HepG2 (cell line): ENCODE results near the gene TPM1.

Experiments
- EHMT2 ChIP-seq: fragments of 200-600 bp; sonication (generic); IDR thresholded peaks from 2 replicates; pipeline ENCODE4 v1.7.0; 2017; ENCODE audit warnings: antibody characterized with exemption, low read depth, low read length, borderline replicate concordance
- EZH2 ChIP-seq: conservative IDR thresholded peaks from 2 replicates; pipeline ENCODE4 v1.6.1; 2012; ENCODE audit warnings: mild to moderate bottlenecking, low read depth, low read length, moderate library complexity
- GLI4 ChIP-seq: sonication (generic); formaldehyde crosslinking; IDR thresholded peaks from 2 replicates; pipeline ENCODE4 v1.5.1; 2020; ENCODE audit warnings: missing genetic modification reagents, mild to moderate bottlenecking, moderate library complexity, borderline replicate concordance
- GTF2F1 ChIP-seq: fragments of 150-350 bp; IDR thresholded peaks from 2 replicates; pipeline ENCODE4 v1.6.1; 2014; ENCODE audit warnings: low read length
- MAFK ChIP-seq, 2 experiments: IDR thresholded peaks in 1 of 2; conservative IDR thresholded peaks in 1 of 2; 2 replicates each; pipeline ENCODE4 v1.6.1; 2011; ENCODE audit warnings: improper control_type of control experiment in 2 of 2, low read length in 2 of 2
- NFE2L1 ChIP-seq: sonication (generic); formaldehyde crosslinking; IDR thresholded peaks from 2 replicates; pipeline ENCODE4 v1.4.0; 2020; ENCODE audit warnings: missing genetic modification reagents, mild to moderate bottlenecking, borderline replicate concordance
- POLR2AphosphoS2 ChIP-seq: IDR thresholded peaks from 2 replicates; pipeline ENCODE4 v1.6.1; 2011; ENCODE audit warnings: low read depth, low read length, improper control_type of control experiment
- TARDBP ChIP-seq: sonication (generic); formaldehyde crosslinking; IDR thresholded peaks from 2 replicates; pipeline ENCODE4 v1.8.0; 2022; ENCODE audit warnings: mild to moderate bottlenecking, missing genetic modification reagents
- ZFP41 ChIP-seq: sonication (generic); formaldehyde crosslinking; IDR thresholded peaks from 2 replicates; pipeline ENCODE4 v1.4.0; 2020; ENCODE audit warnings: mild to moderate bottlenecking, missing genetic modification reagents, borderline replicate concordance
- ZFX ChIP-seq: sonication (generic); formaldehyde crosslinking; IDR thresholded peaks from 2 replicates; pipeline ENCODE4 v1.4.0; 2020; ENCODE audit warnings: mild to moderate bottlenecking, low read depth, missing genetic modification reagents, moderate library complexity
- ZKSCAN8 ChIP-seq: IDR thresholded peaks from 2 replicates; pipeline ENCODE4 v1.6.1; 2016; ENCODE audit warnings: borderline replicate concordance, missing genetic modification reagents, missing compliant biosample characterization
- TF ChIP-seq, protein P1 (sequence below): sonication (generic); formaldehyde crosslinking; IDR thresholded peaks from 2 replicates; pipeline ENCODE4 v1.5.0; 2020; ENCODE audit warnings: mild to moderate bottlenecking, missing genetic modification reagents, moderate library complexity
- TF ChIP-seq, protein P2 (sequence below): sonication (generic); formaldehyde crosslinking; IDR thresholded peaks from 2 replicates; pipeline ENCODE4 v1.4.0; 2020; ENCODE audit warnings: missing genetic modification reagents
- TF ChIP-seq, protein P3 (sequence below): sonication (generic); formaldehyde crosslinking; IDR thresholded peaks from 2 replicates; pipeline ENCODE4 v1.8.1; 2023; ENCODE audit warnings: missing genetic modification reagents, mild to moderate bottlenecking, borderline replicate concordance

DNA sequence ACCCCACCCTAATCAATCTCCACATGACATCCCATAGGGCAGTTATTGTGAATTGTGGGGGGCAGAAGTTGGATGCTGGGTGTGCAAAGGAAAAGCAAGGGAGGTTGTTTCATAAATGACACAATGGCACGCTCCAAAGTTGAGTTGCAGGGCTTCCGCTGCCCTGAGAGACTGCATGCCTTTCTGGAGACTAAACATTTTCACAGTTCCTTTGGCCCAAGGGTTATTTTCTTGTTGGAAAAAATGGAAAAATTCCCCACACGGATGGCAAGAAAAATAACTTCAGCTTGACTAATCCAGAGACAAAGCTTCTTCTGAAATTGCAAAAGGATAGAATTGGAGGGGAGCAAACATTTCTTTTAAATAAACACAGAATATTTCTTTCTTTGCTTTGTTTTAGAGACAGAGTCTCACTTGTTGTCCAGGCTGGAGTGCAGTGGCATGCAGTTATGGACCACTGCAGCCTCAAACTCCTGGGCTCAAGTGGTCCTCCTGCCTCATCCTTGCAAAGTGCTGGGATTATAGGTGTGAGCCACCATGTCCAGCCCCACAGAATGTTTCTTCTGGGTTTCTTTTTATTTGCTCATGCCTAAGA, 19.1 kb upstream of the TPM1 start:
- TF ChIP-seq POLR2AphosphoS2 (no peak), EZH2 (no peak), ZKSCAN8 (CRISPR knock-in tag) (no peak), TARDBP (CRISPR knock-in tag) (no peak), EHMT2 (no peak), GTF2F1 (no peak), NFE2L1 (CRISPR knock-in tag) (no peak), GLI4 (CRISPR knock-in tag) (no peak), MAFK (conservative IDR thresholded peaks at IDR 0.05 in 1 of 2, IDR thresholded peaks at IDR 0.05 in 1 of 2; ENCODE audit: low read length in 2 of 2) (no peak), ZFX (CRISPR knock-in tag) (no peak), ZFP41 (CRISPR knock-in tag) (no peak)
- TF ChIP-seq, protein P1, sequence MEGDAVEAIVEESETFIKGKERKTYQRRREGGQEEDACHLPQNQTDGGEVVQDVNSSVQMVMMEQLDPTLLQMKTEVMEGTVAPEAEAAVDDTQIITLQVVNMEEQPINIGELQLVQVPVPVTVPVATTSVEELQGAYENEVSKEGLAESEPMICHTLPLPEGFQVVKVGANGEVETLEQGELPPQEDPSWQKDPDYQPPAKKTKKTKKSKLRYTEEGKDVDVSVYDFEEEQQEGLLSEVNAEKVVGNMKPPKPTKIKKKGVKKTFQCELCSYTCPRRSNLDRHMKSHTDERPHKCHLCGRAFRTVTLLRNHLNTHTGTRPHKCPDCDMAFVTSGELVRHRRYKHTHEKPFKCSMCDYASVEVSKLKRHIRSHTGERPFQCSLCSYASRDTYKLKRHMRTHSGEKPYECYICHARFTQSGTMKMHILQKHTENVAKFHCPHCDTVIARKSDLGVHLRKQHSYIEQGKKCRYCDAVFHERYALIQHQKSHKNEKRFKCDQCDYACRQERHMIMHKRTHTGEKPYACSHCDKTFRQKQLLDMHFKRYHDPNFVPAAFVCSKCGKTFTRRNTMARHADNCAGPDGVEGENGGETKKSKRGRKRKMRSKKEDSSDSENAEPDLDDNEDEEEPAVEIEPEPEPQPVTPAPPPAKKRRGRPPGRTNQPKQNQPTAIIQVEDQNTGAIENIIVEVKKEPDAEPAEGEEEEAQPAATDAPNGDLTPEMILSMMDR (CRISPR knock-in tag): no peak
- TF ChIP-seq, protein P2, sequence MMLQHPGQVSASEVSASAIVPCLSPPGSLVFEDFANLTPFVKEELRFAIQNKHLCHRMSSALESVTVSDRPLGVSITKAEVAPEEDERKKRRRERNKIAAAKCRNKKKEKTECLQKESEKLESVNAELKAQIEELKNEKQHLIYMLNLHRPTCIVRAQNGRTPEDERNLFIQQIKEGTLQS (CRISPR knock-in tag): no peak
- TF ChIP-seq, protein P3, sequence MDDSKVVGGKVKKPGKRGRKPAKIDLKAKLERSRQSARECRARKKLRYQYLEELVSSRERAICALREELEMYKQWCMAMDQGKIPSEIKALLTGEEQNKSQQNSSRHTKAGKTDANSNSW (CRISPR knock-in tag): no peak
